Sigmoid colon (tissue), 4 donors: ENCODE results near the gene CHCHD6.

Experiments
- CTCF ChIP-seq, 4 experiments: fragments of 450-650 bp in 3 of 4; fragments of 200-600 bp in 1 of 4; IDR thresholded peaks; one replicate each; pipeline ENCODE4 v1.5.1; 2016 to 2019; ENCODE audit warnings: antibody characterized with exemption in 4 of 4, mild to moderate bottlenecking in 3 of 4, moderate library complexity in 2 of 4
- POLR2A ChIP-seq, 2 donors: fragments of 450-650 bp; IDR thresholded peaks; one replicate each; pipeline ENCODE4 v1.6.1; 2016; ENCODE audit warnings: antibody characterized with exemption in 2 of 2, mild to moderate bottlenecking in 2 of 2, moderate library complexity in 2 of 2
- POLR2AphosphoS5 ChIP-seq, 4 donors: sonication (generic); formaldehyde crosslinking; IDR thresholded peaks; one replicate each; pipeline ENCODE4 v1.6.1; 2017; ENCODE audit warnings: antibody characterized with exemption in 4 of 4

GRCh38 chr3:127009531-127009930, 305.5 kb downstream of the CHCHD6 start:
- TF ChIP-seq CTCF (IDR thresholded peaks at IDR 0.05), result no peak
- TF ChIP-seq POLR2AphosphoS5 (IDR thresholded peaks at IDR 0.05), result no peak
- TF ChIP-seq POLR2A (IDR thresholded peaks at IDR 0.05), result no peak
